ENCODE data around the gene NEGR1.
"Not testable (repeated sequence)": the region's sequence is repeated elsewhere in the genome, so short reads cannot be mapped to it uniquely, and the experiment has no call there.

Gene NEGR1

GRCh38 chr1:72280711-72281110, 1.6 kb downstream of the NEGR1 start:
- no peak for DNase-seq (ENCODE audit: extremely low read depth, low read depth)
- no peak for TF ChIP-seq CTCF (IDR thresholded peaks at IDR 0.05; ENCODE audit: low read depth, low read length)

- no peak for TF ChIP-seq CTCF (IDR thresholded peaks at IDR 0.05; ENCODE audit: low read depth, low read length)
- DNase-seq (ENCODE audit: extremely low read depth, low read depth) = no peak
Observed at GRCh38 chr1:72280131-72280530, 2.2 kb downstream of the NEGR1 start.

- DNase-seq (ENCODE audit: extremely low read depth, low read depth) = no peak
- no peak for TF ChIP-seq CTCF (IDR thresholded peaks at IDR 0.05; ENCODE audit: low read depth, low read length)
Observed at GRCh38 chr1:72278461-72278860, 3.9 kb downstream of the NEGR1 start.

- TF ChIP-seq CTCF (IDR thresholded peaks at IDR 0.05; ENCODE audit: low read depth, low read length) = no peak
- no peak for DNase-seq (ENCODE audit: extremely low read depth, low read depth)
Observed at GRCh38 chr1:72271555-72272085, 10.7 kb downstream of the NEGR1 start.

- DNase-seq (ENCODE audit: extremely low read depth, low read depth) = no peak
- no peak for TF ChIP-seq CTCF (IDR thresholded peaks at IDR 0.05; ENCODE audit: low read depth, low read length)
Observed at GRCh38 chr1:72262735-72263134, 19.6 kb downstream of the NEGR1 start.

- no peak for TF ChIP-seq CTCF (IDR thresholded peaks at IDR 0.05; ENCODE audit: low read depth, low read length)
- DNase-seq (ENCODE audit: extremely low read depth, low read depth) = no peak
Observed at GRCh38 chr1:72253132-72253531, 29.2 kb downstream of the NEGR1 start.

- DNase-seq (ENCODE audit: extremely low read depth, low read depth) = no peak
- TF ChIP-seq CTCF (IDR thresholded peaks at IDR 0.05; ENCODE audit: low read depth, low read length) = no peak
Observed at GRCh38 chr1:72241397-72241796, 40.9 kb downstream of the NEGR1 start.

- DNase-seq (ENCODE audit: extremely low read depth, low read depth) = not testable (repeated sequence)
Observed at GRCh38 chr1:72235931-72236330, 46.4 kb downstream of the NEGR1 start.
